ENCODE results near the gene RING1. TPM values are rescaled to one million over a fixed set of nuclear protein-coding genes. Genes with fewer than 3 reads are reported as not detected.
A peak's percentile ranks its signal among the peaks of the same experiment; 100 is the strongest.

RING1 gene
- total RNA-seq, 3 donors from 2014 or later: 11.8 to 20.6 (median 19.5) TPM

GRCh38 chr6:33191383-33192104 lies 16.8 kb upstream of the RING1 start:
- TF ChIP-seq POLR2AphosphoS5 (IDR thresholded peaks at IDR 0.05) (no peak), POLR2A (IDR thresholded peaks at IDR 0.05) (no peak), CTCF (IDR thresholded peaks at IDR 0.05) (no peak)
- no peaks in the 10 kb centered on the region for H3K27me3 ChIP-seq
- intact Hi-C loops (cut with DNase I; ENCODE audit: low total_unique reads): no loop called here
- no peak for DNase-seq (ENCODE audit: low spot score in 2 of 2)
- H3K9me3 ChIP-seq: no peaks in the 10 kb centered on the region
- H3K36me3 ChIP-seq: no peaks in the 10 kb centered on the region
- peak overlapping the region in 1 of 3 donors; percentile 70 for H3K4me3 ChIP-seq
- H3K4me1 ChIP-seq: peaks cover 0 to 3% of the 10 kb centered on the region in 2 donors
- H3K27ac ChIP-seq: no peak overlapping the region

GRCh38 chr6:33192105-33192646 lies 16.1 kb upstream of the RING1 start, which contains the start of gene COL11A2:
Gene COL11A2 (minus strand): TSS chr6:33192467. CDS start chr6:33192240, 227 bp downstream.
- intact Hi-C loops (cut with DNase I; ENCODE audit: low total_unique reads): no loop called here
- H3K27ac ChIP-seq: peak within 1 kb of the TSS; percentile 48 to 76

GRCh38 chr6:33192671-33193602 lies 15.4 kb upstream of the RING1 start:
- TF ChIP-seq CTCF (IDR thresholded peaks at IDR 0.05): no peak
- no peak for TF ChIP-seq POLR2AphosphoS5 (IDR thresholded peaks at IDR 0.05)
- no peak for TF ChIP-seq POLR2A (IDR thresholded peaks at IDR 0.05)
- Histone ChIP-seq H3K27me3 (no peaks in the 10 kb centered on the region), H3K4me1 (peaks cover 3 to 4% of the 10 kb centered on the region in 2 donors), H3K27ac (peak overlapping the region; percentile 48 to 76), H3K9me3 (no peaks in the 10 kb centered on the region), H3K36me3 (no peaks in the 10 kb centered on the region), H3K4me3 (peak overlapping the region; percentile 26 to 70 (median 53))
- no peak for DNase-seq (ENCODE audit: low spot score in 2 of 2)
- intact Hi-C loops (cut with DNase I; ENCODE audit: low total_unique reads): no loop called here

More at GRCh38 chr6:33192105-33192646, 16.1 kb upstream of the RING1 start, which contains the start of gene COL11A2:
- TF ChIP-seq CTCF (IDR thresholded peaks at IDR 0.05) (no peak), POLR2AphosphoS5 (IDR thresholded peaks at IDR 0.05) (no peak), POLR2A (IDR thresholded peaks at IDR 0.05) (no peak)
- Histone ChIP-seq H3K36me3 (no peaks in the 10 kb centered on the region), H3K4me3 (peak within 1 kb of the TSS; percentile 26 to 70 (median 53)), H3K4me1 (peaks cover 0 to 3% of the 10 kb centered on the region in 2 donors), H3K9me3 (no peaks in the 10 kb centered on the region), H3K27me3 (no peaks in the 10 kb centered on the region)
- DNase-seq (ENCODE audit: low spot score in 2 of 2): no peak

GRCh38 chr6:33193619-33194018 lies 14.7 kb upstream of the RING1 start:
- intact Hi-C loops (cut with DNase I; ENCODE audit: low total_unique reads): no loop called here
- DNase-seq (ENCODE audit: low spot score in 2 of 2): no peak
- no peaks in the 10 kb centered on the region for H3K9me3 ChIP-seq
- no peaks in the 10 kb centered on the region for H3K27me3 ChIP-seq
- H3K4me1 ChIP-seq: peaks cover 3 to 9% of the 10 kb centered on the region in 2 donors
- peak overlapping the region; percentile 26 to 70 (median 53) for H3K4me3 ChIP-seq
- peak overlapping the region; percentile 48 to 76 for H3K27ac ChIP-seq
- TF ChIP-seq CTCF (IDR thresholded peaks at IDR 0.05): no peak
- no peak for TF ChIP-seq POLR2A (IDR thresholded peaks at IDR 0.05)
- TF ChIP-seq POLR2AphosphoS5 (IDR thresholded peaks at IDR 0.05): no peak
- H3K36me3 ChIP-seq: no peaks in the 10 kb centered on the region

Measured in breast epithelium (tissue), 4 donors.